Stimulated activated CD4-positive, alpha-beta T cell treated with anti-CD3 and anti-CD28 coated beads, Interleukin-1b, Interleukin-23, amount 100 ng/mL, for 24 hours (primary cell): ENCODE data around the gene PAGR1.
A peak's percentile ranks its signal among the peaks of the same experiment; 100 is the strongest.
"Not testable (repeated sequence)": the region's sequence is repeated elsewhere in the genome, so short reads cannot be mapped to it uniquely, and the experiment has no call there.

Experiments used
- DNase-seq, 4 experiments: peaks; one replicate each; pipeline ENCODE4 v3.0.0-alpha.2; 2020; ENCODE audit warnings: low read depth in 4 of 4, low spot score in 1 of 4

PAGR1 gene

GRCh38 chr16:29811896-29812665, 3.9 kb upstream of the PAGR1 start, which contains the start of gene PRRT2:
PRRT2 (plus strand) TSS chr16:29812193; CDS start chr16:29813055, 862 bp downstream.
- no peak for DNase-seq

GRCh38 chr16:29812754-29813643, 3.0 kb upstream of the PAGR1 start:
- DNase-seq, result no peak

- no peak for DNase-seq
Measured at GRCh38 chr16:29813644-29814562, 2.0 kb upstream of the PAGR1 start.

GRCh38 chr16:29814592-29814991, 1.4 kb upstream of the PAGR1 start:
- DNase-seq, result no peak

- DNase-seq, result no peak
Measured at GRCh38 chr16:29815032-29815721, 775 bp upstream of the PAGR1 start.

- DNase-seq, result peak in 1 of 4 experiments; percentile 70
Measured at GRCh38 chr16:29816694-29817441, 916 bp downstream of the PAGR1 start.

- DNase-seq, result no peak
Measured at GRCh38 chr16:29818082-29818481, 2.1 kb downstream of the PAGR1 start.

- DNase-seq, result no peak
Measured at GRCh38 chr16:29819506-29819905, 3.6 kb downstream of the PAGR1 start.

- DNase-seq, result no peak
Measured at GRCh38 chr16:29820271-29820701, 4.3 kb downstream of the PAGR1 start, which contains the start of gene MVP. MVP (plus strand) TSS chr16:29820462; CDS start chr16:29830550, 10,088 bp downstream.

GRCh38 chr16:29820730-29821642, 5.0 kb downstream of the PAGR1 start:
- DNase-seq, result no peak

- no peak for DNase-seq
Measured at GRCh38 chr16:29821643-29822115, 5.7 kb downstream of the PAGR1 start.

- no peak for DNase-seq
Measured at GRCh38 chr16:29824589-29825144, 8.7 kb downstream of the PAGR1 start.

- DNase-seq, result no peak
Measured at GRCh38 chr16:29825145-29826044, 9.4 kb downstream of the PAGR1 start.

GRCh38 chr16:29826342-29826695, 10.4 kb downstream of the PAGR1 start:
- DNase-seq, result no peak

- DNase-seq, result no peak
Measured at GRCh38 chr16:29830774-29831173, 14.8 kb downstream of the PAGR1 start.

GRCh38 chr16:29831490-29831889, 15.5 kb downstream of the PAGR1 start:
- no peak for DNase-seq

- DNase-seq, result not testable (repeated sequence)
Measured at GRCh38 chr16:29833219-29833618, 17.3 kb downstream of the PAGR1 start.
